ENCODE data around the gene KCND3. TPM values are rescaled to one million over a fixed set of nuclear protein-coding genes. Genes with fewer than 3 reads are reported as not detected.

Gene KCND3
- total RNA-seq, 1 donor from 2014 or later = 2.1 TPM

DNA sequence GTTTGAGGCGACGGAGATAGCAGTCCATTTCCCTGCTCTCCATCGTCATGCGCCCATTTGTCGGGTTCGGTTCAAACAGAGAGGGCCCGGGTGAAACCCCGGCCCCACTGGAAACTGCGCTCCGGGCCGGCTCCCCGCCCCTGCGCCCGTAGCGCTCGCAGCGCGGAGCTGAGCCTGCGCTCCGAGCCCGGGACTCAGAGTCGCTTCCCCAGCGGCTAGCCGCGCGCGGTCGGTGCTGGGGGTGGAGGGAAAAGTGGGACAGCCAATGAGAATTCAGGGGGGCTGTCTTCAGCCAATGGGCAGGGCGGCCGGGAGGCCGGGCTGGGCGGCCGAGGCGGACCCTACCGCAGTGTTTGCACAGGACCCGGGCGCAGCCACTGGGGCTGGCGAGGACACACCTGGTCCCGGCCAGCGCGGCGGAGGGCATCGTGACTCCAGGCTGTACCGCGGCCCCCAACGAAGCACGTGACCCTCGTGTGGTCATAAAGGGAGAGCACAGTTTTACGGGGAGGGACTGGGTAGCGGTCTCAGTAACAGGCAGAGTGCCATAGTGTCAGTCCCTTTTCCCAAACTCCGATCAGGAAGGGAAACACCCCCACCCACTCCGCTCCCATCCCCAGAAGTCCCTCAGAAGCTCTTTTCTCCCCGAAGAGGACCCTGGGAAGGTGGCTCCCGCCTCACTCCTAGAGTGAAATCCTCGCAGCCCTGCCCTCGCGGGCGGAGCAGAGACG lies 250.1 kb downstream of the KCND3 start, which contains the start of gene INKA2:
Gene INKA2 (minus strand): TSS at position 202 of the 731 bp plus-strand sequence. CDS start 153 bp downstream, at position 49.
- H3K27ac Mint-ChIP-seq (ENCODE audit: unreplicated experiment) = peak within 1 kb of the TSS; percentile 97
- H3K36me3 Mint-ChIP-seq (ENCODE audit: unreplicated experiment) = no peaks in the 10 kb centered on the region
- peaks cover 27% of the 10 kb centered on the region for H3K4me1 Mint-ChIP-seq (ENCODE audit: unreplicated experiment)
- no peaks in the 10 kb centered on the region for H3K9me3 Mint-ChIP-seq (ENCODE audit: unreplicated experiment)
- H3K27me3 Mint-ChIP-seq (ENCODE audit: unreplicated experiment) = no peaks in the 10 kb centered on the region
- H3K4me3 Mint-ChIP-seq (ENCODE audit: unreplicated experiment) = peak within 1 kb of the TSS; percentile 93
- TF ChIP-seq, protein P1, sequence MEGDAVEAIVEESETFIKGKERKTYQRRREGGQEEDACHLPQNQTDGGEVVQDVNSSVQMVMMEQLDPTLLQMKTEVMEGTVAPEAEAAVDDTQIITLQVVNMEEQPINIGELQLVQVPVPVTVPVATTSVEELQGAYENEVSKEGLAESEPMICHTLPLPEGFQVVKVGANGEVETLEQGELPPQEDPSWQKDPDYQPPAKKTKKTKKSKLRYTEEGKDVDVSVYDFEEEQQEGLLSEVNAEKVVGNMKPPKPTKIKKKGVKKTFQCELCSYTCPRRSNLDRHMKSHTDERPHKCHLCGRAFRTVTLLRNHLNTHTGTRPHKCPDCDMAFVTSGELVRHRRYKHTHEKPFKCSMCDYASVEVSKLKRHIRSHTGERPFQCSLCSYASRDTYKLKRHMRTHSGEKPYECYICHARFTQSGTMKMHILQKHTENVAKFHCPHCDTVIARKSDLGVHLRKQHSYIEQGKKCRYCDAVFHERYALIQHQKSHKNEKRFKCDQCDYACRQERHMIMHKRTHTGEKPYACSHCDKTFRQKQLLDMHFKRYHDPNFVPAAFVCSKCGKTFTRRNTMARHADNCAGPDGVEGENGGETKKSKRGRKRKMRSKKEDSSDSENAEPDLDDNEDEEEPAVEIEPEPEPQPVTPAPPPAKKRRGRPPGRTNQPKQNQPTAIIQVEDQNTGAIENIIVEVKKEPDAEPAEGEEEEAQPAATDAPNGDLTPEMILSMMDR (IDR thresholded peaks at IDR 0.05) = no peak
- peak; percentile 93 for DNase-seq (ENCODE audit: extremely low spot score, unreplicated experiment)

DNA sequence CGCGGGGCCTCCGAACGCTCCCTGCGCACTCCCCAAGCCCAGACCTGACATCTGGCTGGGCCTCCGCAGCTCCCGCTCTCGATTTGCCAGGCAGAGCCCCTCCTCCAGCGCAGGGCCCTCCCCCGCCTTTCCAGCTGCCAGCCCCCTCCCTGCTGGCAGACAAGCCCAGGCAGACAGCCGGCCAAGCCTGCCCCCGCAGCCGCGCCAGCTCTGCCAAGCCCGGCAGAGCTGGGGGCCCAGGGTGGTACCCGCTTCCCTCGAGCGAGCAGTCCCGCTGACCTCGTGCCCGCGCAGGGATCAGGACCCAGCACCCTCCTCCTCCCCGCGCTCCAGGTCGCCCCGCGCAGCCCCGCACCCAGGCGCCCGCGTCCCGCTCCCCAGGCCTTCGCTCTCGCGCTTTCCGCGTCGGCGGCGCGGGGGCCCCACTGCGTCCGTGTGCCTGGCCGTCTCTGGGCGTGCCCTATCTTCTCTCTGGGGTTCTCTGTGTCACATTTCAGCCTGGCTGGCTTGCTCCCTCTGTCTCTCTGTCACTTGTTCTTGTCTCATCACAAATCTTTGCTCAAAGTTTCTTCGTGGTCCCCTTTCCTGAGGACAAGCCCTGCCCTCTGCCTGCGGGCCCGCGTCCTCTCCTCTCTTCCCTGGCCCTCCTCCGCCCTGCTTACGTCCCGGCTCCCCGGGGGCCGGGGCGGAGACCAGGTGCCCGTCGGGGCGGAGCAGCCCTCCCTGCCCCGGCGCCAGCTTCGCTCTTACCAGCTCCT lies 250.9 kb downstream of the KCND3 start:
- no peaks in the 10 kb centered on the region for H3K27me3 Mint-ChIP-seq (ENCODE audit: unreplicated experiment)
- peak; percentile 90 for DNase-seq (ENCODE audit: extremely low spot score, unreplicated experiment)
- H3K36me3 Mint-ChIP-seq (ENCODE audit: unreplicated experiment) = no peaks in the 10 kb centered on the region
- TF ChIP-seq, protein P1 (IDR thresholded peaks at IDR 0.05) = no peak
- H3K27ac Mint-ChIP-seq (ENCODE audit: unreplicated experiment) = peak overlapping the region; percentile 97
- peak overlapping the region; percentile 93 for H3K4me3 Mint-ChIP-seq (ENCODE audit: unreplicated experiment)
- peaks cover 24% of the 10 kb centered on the region for H3K4me1 Mint-ChIP-seq (ENCODE audit: unreplicated experiment)
- H3K9me3 Mint-ChIP-seq (ENCODE audit: unreplicated experiment) = no peaks in the 10 kb centered on the region

DNA sequence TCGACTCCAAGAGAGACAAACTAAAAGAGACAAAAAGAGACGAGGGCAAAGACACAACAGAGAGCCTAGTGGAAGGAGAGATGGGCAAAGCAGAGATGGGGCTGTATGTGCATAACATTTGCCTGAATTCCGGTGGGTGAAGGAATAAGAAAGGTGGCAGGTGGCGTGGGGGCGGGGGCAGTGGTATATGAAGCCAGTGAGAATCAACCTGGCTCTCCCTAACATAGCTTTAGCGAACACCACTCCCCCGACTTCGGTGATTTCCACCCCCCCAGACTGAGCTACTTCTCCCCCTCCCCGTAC lies 251.4 kb downstream of the KCND3 start:
- H3K27me3 Mint-ChIP-seq (ENCODE audit: unreplicated experiment) = no peaks in the 10 kb centered on the region
- H3K36me3 Mint-ChIP-seq (ENCODE audit: unreplicated experiment) = no peaks in the 10 kb centered on the region
- H3K4me3 Mint-ChIP-seq (ENCODE audit: unreplicated experiment) = peak overlapping the region; percentile 93

DNA sequence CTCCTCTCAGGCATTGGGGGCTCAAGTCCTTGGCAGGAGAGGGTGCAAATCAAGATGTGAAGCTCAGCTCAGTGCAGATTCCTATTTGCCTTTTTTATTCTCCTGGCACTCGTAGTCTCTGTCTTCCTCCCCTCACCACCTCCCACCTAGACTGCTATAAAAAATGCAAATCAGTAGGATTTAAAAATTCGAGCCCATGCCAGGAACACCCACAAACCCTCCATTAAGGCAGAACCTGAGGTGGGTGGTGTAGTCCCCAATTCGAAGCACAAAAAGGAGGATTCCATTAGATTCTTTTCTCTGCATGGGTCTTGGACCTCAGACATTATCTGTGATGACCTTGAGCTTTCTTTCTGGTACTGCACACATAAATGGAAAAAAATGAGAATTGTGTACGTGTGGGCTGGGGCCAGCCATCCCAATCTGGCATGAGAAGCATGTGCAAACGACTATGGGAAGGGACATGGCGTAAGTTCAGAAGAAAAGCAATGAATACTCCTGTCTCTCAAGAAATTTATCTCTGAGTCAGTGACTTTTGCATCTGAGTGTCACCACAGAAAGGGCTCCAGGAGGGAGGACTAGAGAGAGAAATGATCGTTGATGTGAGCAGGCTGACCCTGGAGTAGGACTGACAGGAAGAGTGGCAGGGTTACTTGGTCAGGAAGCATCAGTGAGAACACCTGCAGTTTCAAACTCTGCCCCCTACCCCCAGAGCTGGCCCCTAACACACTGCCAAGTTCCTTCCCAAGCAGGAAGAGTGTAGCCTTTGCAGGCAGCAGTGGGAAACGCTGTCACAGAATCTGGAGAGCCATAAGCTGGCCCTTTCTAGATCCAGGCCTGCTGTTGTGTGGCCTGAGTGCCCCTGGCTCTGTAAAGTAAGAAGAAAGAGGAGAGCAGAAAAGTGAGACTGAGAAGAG lies 252.0 kb downstream of the KCND3 start:
- H3K4me3 Mint-ChIP-seq (ENCODE audit: unreplicated experiment) = peak overlapping the region; percentile 93
- no peaks in the 10 kb centered on the region for H3K27me3 Mint-ChIP-seq (ENCODE audit: unreplicated experiment)
- TF ChIP-seq, protein P1 (IDR thresholded peaks at IDR 0.05) = no peak
- H3K4me1 Mint-ChIP-seq (ENCODE audit: unreplicated experiment) = peaks cover 23% of the 10 kb centered on the region
- peak overlapping the region; percentile 37 for H3K27ac Mint-ChIP-seq (ENCODE audit: unreplicated experiment)
- H3K9me3 Mint-ChIP-seq (ENCODE audit: unreplicated experiment) = no peaks in the 10 kb centered on the region
- no peaks in the 10 kb centered on the region for H3K36me3 Mint-ChIP-seq (ENCODE audit: unreplicated experiment)
- no peak for DNase-seq (ENCODE audit: extremely low spot score, unreplicated experiment)

More for the DNA sequence above, 251.4 kb downstream of the KCND3 start:
- TF ChIP-seq, protein P1 (IDR thresholded peaks at IDR 0.05) = no peak
- H3K4me1 Mint-ChIP-seq (ENCODE audit: unreplicated experiment) = peaks cover 24% of the 10 kb centered on the region
- DNase-seq (ENCODE audit: extremely low spot score, unreplicated experiment) = no peak
- no peaks in the 10 kb centered on the region for H3K9me3 Mint-ChIP-seq (ENCODE audit: unreplicated experiment)
- peak overlapping the region; percentile 37 for H3K27ac Mint-ChIP-seq (ENCODE audit: unreplicated experiment)
